ENCODE results near the gene WDHD1.

GRCh38 chr14:55000381-55000780, 26.5 kb downstream of the WDHD1 start:
- TF ChIP-seq, protein P1, sequence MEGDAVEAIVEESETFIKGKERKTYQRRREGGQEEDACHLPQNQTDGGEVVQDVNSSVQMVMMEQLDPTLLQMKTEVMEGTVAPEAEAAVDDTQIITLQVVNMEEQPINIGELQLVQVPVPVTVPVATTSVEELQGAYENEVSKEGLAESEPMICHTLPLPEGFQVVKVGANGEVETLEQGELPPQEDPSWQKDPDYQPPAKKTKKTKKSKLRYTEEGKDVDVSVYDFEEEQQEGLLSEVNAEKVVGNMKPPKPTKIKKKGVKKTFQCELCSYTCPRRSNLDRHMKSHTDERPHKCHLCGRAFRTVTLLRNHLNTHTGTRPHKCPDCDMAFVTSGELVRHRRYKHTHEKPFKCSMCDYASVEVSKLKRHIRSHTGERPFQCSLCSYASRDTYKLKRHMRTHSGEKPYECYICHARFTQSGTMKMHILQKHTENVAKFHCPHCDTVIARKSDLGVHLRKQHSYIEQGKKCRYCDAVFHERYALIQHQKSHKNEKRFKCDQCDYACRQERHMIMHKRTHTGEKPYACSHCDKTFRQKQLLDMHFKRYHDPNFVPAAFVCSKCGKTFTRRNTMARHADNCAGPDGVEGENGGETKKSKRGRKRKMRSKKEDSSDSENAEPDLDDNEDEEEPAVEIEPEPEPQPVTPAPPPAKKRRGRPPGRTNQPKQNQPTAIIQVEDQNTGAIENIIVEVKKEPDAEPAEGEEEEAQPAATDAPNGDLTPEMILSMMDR (conservative IDR thresholded peaks at IDR 0.05; ENCODE audit: low read depth, low read length) = no peak
- TF ChIP-seq EZH2phosphoT487 (IDR thresholded peaks at IDR 0.05; ENCODE audit: borderline replicate concordance, low read length) (no peak), EZH2 (IDR thresholded peaks at IDR 0.05; ENCODE audit: low read length, unreplicated experiment) (no peak)

All from PC-3 (cell line).